Gastroesophageal sphincter (tissue), 3 donors: ENCODE measurements around the gene CNGB1.

Source experiments
- CTCF ChIP-seq, 4 experiments: fragments of 200-600 bp in 2 of 4; fragments of 450-650 bp in 2 of 4; sonication (generic) in 1 of 4; IDR thresholded peaks; one replicate each; pipeline ENCODE4 v1.5.1; 2017 to 2019; ENCODE audit warnings: antibody characterized with exemption in 4 of 4, mild to moderate bottlenecking in 2 of 4, moderate library complexity in 2 of 4
- POLR2AphosphoS5 ChIP-seq: sonication (generic); formaldehyde crosslinking; IDR thresholded peaks from one replicate; pipeline ENCODE4 v1.6.1; 2017; ENCODE audit warnings: antibody characterized with exemption

GRCh38 chr16:57966204-57966771 lies 4.6 kb downstream of the CNGB1 start:
- TF ChIP-seq CTCF (IDR thresholded peaks at IDR 0.05) (no peak), POLR2AphosphoS5 (no peak)
